Gastrocnemius medialis (tissue), 4 donors: ENCODE measurements around the gene KISS1.

Source experiments
- CTCF ChIP-seq, 5 experiments: fragments of 450-650 bp in 3 of 5; fragments of 200-600 bp in 2 of 5; sonication (generic) in 2 of 5; IDR thresholded peaks in 4 of 5; conservative IDR thresholded peaks in 1 of 5; 1 replicate in 4 of 5; 2 replicates in 1 of 5; pipeline ENCODE4 v1.5.1; 2016 to 2019; ENCODE audit warnings: antibody characterized with exemption in 5 of 5, mild to moderate bottlenecking in 3 of 5, moderate library complexity in 3 of 5
- POLR2A ChIP-seq, 2 donors: fragments of 450-650 bp; IDR thresholded peaks; one replicate each; pipeline ENCODE4 v1.6.1; 2017; ENCODE audit warnings: antibody characterized with exemption in 2 of 2, mild to moderate bottlenecking in 2 of 2, moderate library complexity in 2 of 2

- no peak for TF ChIP-seq CTCF (IDR thresholded peaks at IDR 0.05 in 4 of 5, conservative IDR thresholded peaks at IDR 0.05 in 1 of 5)
- no peak for TF ChIP-seq POLR2A (IDR thresholded peaks at IDR 0.05)
Observed at GRCh38 chr1:204217648-204218000, 21.3 kb upstream of the KISS1 start.
